ENCODE data around the gene H1-8.

The H1-8 gene

DNA sequence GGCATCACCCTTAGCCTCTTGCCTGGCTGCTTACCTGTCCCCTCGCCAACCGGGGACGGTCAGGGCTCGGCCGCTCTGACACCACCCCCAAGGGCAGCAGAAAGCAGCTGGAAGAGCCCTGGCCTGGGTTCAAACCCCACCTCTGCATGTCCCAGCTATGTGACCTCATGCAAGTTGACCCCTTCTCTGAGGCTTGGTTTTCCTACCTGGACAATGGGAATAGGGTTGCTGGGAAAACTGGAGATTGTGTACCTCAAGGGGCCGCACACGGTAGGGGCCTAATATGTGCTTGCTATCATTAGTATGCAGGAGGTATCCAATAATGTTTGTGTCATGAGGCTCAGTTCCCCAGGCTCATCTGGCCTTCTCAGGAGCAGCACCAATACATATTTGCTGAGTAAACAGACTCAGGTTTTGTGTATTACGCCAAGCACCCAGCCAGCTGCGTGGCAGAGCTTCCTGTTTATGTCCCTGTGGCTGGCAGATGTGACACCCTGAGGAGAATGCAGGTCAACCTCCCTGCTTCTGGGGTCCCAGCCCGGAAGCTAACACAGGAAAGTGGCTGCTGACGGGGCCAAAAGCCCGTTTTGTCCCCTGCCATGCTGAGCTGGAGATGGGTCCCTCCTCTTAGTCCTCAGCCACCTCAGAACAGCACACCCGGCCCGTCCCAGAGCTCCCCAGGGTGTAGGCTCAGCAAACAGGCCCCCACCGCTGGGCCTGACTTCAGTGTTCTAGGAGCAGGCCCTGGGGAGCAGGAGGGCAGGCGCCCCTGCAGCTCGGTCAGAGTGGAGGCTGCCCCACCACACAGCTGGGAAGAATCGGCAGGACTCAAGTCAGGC, 33.8 kb downstream of the H1-8 start:
- H3K27ac Mint-ChIP-seq, result peak overlapping the region; percentile 62
- H3K4me3 Mint-ChIP-seq, result no peak overlapping the region
- no peaks in the 10 kb centered on the region for H3K9me3 Mint-ChIP-seq
- no peaks in the 10 kb centered on the region for H3K36me3 Mint-ChIP-seq (ENCODE audit: low read depth)
- no peaks in the 10 kb centered on the region for H3K27me3 Mint-ChIP-seq (ENCODE audit: low read depth)
- peaks cover 9% of the 10 kb centered on the region for H3K4me1 Mint-ChIP-seq (ENCODE audit: low read depth)

DNA sequence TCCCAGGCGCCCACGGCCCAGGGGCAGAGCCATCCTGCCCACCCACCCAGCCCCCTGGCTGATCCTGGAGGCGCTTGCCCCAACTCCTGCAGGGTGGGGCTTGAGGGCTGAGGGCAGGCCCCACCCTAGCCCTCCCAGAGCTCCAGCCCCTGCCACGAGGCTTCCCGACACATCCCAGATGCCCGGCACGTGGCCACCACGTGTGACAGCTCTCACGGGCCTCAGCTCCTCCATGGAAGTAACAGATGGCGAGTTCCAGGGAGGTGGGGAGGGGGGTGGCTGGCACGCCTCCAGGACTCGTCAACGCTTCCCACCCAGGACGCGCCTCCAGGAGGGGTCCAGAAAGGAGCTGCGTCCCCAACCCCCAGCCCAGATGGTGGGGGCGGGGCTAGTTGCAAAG, 34.4 kb downstream of the H1-8 start:
- Mint-ChIP-seq H3K27me3 (ENCODE audit: low read depth) (no peaks in the 10 kb centered on the region), H3K36me3 (ENCODE audit: low read depth) (no peaks in the 10 kb centered on the region), H3K9me3 (no peaks in the 10 kb centered on the region), H3K4me3 (no peak overlapping the region), H3K27ac (no peak overlapping the region), H3K4me1 (ENCODE audit: low read depth) (peaks cover 9% of the 10 kb centered on the region)

DNA sequence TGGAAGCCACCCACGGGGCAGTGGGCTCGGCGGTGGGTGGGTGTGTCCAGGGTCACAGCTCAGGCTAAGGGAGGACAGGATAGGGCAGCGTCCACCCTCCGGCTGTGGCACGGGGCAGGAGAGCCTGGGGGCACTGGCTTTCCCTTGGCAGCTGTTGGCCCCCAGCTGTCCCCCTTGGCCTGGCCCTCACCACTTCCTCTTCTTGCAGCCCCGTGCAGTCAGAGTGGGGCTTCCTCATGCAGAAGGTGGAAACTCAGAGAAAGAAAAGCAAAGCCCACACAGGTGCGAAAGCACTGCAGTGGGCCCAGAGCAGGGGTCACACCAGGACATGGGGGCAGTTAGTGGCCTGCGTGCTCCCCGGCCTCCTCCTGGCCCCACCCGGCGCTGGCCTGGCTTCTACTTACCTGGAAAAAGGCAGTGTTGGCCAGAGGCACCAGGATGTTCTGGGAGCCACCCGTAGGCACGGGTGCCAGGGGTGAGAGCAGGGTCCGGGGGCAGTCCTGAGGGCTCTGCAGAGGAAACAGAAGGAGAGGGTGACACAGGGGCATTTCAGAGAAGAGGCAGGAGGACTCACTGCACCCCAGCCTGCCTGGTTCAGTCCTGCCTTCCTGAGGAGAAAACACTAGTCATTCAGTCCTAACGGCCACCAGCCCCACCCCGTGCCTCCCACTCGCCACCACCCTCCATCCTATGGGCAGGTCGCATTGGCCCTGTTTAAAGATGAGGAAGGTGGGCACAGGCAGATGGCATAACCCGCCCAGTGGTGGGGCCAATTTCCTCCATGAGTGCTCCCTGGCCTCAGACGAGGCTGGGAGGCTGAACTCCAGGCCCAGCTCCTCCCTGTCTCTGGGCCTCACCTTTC, 35.2 kb downstream of the H1-8 start:
- Mint-ChIP-seq H3K27me3 (ENCODE audit: low read depth) (no peaks in the 10 kb centered on the region), H3K36me3 (ENCODE audit: low read depth) (no peaks in the 10 kb centered on the region), H3K27ac (no peak overlapping the region), H3K4me3 (no peak overlapping the region), H3K4me1 (ENCODE audit: low read depth) (peaks cover 9% of the 10 kb centered on the region), H3K9me3 (no peaks in the 10 kb centered on the region)

DNA sequence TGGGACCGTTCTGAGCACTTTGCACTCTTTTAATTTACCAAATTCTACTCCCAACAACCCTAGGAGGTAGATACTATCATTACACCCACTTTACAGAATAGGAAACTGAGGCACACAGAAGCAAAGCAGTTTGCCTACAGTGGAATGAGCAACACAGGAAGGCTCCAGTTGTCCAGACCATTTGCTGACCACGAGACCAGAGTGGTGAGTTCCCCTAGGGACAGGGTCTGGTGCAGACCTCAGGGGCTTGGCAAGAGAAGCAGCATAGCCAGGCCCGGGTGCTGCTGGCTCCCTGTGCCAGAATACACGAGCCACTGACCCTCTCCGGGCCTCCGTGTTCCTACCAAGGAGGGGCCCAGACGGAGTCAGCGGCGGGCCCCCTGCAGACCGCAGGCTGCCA, 37.0 kb downstream of the H1-8 start:
- H3K27ac Mint-ChIP-seq, result no peak overlapping the region
- H3K9me3 Mint-ChIP-seq, result no peaks in the 10 kb centered on the region
- no peaks in the 10 kb centered on the region for H3K27me3 Mint-ChIP-seq (ENCODE audit: low read depth)
- H3K4me1 Mint-ChIP-seq (ENCODE audit: low read depth), result peaks cover 9% of the 10 kb centered on the region
- H3K4me3 Mint-ChIP-seq, result no peak overlapping the region
- H3K36me3 Mint-ChIP-seq (ENCODE audit: low read depth), result no peaks in the 10 kb centered on the region

DNA sequence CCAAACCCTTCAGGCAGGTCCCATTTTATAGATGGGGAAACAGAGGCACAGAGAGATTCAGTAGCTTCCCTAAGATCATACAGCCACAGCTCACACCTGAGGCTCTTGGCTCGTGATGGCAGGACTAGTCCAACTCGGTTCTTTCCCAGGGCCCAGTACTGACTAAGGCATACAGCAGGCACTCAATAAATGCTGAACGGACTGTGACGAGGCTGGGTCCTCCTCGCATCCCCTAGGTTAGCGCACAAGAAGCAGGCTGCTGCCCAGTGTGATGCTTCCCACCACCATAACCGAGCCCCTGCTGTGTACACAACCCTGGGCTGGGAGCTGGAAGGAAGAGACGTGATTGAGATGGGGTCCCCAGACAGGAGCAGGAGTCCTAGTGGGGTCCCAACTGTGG, 38.6 kb downstream of the H1-8 start:
- peaks cover 3% of the 10 kb centered on the region for H3K4me1 Mint-ChIP-seq (ENCODE audit: low read depth)
- H3K36me3 Mint-ChIP-seq (ENCODE audit: low read depth), result no peaks in the 10 kb centered on the region
- no peak overlapping the region for H3K27ac Mint-ChIP-seq
- H3K27me3 Mint-ChIP-seq (ENCODE audit: low read depth), result no peaks in the 10 kb centered on the region
- no peak overlapping the region for H3K4me3 Mint-ChIP-seq
- H3K9me3 Mint-ChIP-seq, result no peaks in the 10 kb centered on the region

DNA sequence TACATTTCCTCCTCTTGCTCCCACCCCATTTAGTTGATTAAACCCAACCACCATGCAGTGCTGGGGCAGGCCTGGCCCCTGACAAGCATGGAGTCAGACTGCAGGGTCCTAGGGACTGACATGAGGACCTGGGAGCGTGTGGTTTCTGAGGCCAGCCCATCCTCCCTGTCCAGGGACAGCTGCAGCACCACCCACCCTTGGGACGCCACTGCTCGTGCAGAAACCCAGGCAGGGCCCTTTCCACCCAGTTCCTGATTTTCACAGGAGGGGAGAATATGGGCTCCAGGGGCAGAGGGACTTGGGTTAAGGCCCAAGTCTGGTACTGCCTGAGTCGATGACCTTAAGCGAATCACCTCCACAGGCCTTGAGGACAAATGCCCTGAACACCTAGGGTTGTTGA, 39.8 kb downstream of the H1-8 start:
- Mint-ChIP-seq H3K9me3 (no peaks in the 10 kb centered on the region), H3K27ac (no peak overlapping the region), H3K4me3 (no peak overlapping the region), H3K27me3 (ENCODE audit: low read depth) (peaks cover 3% of the 10 kb centered on the region), H3K36me3 (ENCODE audit: low read depth) (no peaks in the 10 kb centered on the region), H3K4me1 (ENCODE audit: low read depth) (no peaks in the 10 kb centered on the region)

DNA sequence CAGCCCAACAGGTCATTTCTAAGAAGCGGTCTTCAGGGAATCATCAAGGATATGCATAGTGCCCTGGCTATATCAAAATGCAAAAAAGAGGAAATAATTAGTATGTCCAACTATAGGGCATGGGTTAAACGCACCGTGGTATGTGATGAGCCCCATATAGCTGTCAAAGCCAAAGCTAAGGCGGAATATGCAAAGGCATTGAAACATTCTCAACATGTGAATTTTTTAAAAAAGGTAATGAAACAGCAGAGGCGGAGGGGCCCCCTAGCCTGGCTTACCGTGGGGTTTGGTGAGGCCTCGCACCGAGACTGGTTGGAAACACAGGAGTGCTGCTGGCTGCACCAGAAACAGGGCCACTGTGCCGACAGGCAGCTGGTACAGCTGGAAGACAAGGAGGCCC, 40.3 kb downstream of the H1-8 start:
- Mint-ChIP-seq H3K9me3 (no peaks in the 10 kb centered on the region), H3K4me1 (ENCODE audit: low read depth) (no peaks in the 10 kb centered on the region), H3K4me3 (no peak overlapping the region), H3K36me3 (ENCODE audit: low read depth) (no peaks in the 10 kb centered on the region), H3K27me3 (ENCODE audit: low read depth) (peaks cover 3% of the 10 kb centered on the region), H3K27ac (no peak overlapping the region)

DNA sequence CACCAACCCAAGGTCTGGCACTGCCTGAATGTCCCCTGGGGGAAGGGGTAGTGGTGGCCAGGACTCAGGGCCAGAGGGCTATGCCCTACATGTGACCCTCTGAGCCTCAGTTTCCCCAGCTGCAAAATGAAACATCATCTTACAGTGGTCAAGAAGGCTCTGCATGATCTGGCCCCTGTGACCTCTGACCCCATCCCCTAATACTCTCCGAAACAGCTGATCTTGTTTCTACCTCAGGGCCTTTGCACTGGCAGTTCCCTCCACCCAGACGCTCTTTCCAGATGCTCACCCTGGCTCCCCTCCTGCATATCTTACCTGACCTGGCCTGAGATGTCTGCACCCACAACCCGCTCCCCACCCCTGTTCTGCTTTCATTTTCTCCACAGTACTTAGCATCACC, 41.7 kb downstream of the H1-8 start:
- Mint-ChIP-seq H3K9me3 (no peaks in the 10 kb centered on the region), H3K4me3 (no peak overlapping the region), H3K27me3 (ENCODE audit: low read depth) (peaks cover 3% of the 10 kb centered on the region), H3K36me3 (ENCODE audit: low read depth) (no peaks in the 10 kb centered on the region), H3K4me1 (ENCODE audit: low read depth) (no peaks in the 10 kb centered on the region), H3K27ac (no peak overlapping the region)

DNA sequence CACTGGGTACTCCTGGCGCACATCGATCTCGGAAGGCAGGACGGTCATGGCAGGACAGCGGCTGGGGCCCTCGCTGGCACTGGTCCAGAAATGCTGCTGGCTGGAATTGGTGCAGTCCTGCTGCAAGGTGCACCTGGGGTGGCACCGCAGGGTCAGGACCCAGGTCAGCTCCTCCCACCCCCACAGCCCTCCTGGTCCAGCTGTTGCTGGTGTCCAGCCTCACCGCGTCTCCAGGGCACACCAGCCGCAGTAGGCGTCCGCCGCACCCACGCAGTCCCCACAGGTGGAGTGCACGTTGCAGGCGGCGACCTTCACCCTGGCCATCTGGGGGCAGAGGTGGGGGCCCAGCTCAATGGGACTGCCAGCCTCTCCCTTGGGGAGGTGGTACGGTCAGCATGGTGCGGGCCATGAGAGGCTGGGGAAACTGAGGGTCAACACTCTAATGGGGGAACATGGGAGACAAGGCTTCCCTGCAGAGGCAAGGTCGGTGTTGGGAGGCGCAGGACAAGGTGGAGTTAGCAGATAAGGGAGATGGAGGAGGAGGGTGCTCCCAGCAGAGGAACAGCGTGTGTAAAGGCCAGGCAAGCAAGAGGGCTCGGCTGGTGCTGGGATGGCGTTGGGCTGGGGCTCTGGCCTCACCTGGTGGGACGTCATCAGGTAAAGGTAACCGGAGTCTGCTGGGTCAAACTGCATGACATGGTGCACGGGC, 43.1 kb downstream of the H1-8 start:
- Mint-ChIP-seq H3K27ac (no peak overlapping the region), H3K4me3 (no peak overlapping the region), H3K27me3 (ENCODE audit: low read depth) (peaks cover 13% of the 10 kb centered on the region), H3K9me3 (no peaks in the 10 kb centered on the region), H3K36me3 (ENCODE audit: low read depth) (no peaks in the 10 kb centered on the region), H3K4me1 (ENCODE audit: low read depth) (no peaks in the 10 kb centered on the region)

DNA sequence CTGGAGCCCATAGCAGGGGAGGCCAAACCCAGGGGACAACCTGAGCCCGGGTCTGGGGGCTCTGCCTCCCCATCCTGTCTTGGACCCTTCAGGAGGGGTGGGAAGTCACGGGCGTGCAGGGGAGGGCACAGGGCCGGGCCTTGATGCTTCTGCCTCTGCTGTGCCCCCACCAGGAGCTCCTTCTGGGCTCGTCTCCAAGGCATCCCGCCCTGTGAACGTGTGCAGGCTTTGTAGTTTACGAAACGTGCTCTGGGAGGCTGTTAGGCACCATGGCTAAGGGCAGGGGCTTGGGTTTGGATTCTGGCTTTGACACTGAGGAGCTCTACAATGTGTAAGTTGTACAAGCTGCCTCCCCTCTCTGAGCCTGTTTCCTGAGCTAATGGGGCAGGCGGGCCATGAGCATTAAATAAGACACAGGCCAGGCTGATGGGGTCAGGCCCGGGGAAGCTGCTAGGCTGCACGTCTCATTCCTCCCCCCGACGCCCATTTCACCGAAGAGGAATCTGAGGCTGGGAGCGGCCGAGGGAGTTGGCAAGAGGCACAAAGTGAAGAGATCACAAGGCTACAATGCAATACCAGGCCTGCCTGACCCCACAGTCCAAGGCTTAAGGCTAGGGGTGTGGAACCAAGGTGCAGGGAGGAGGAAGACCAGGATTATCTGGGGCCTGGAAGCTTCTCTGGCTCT, 43.9 kb downstream of the H1-8 start:
- no peaks in the 10 kb centered on the region for H3K9me3 Mint-ChIP-seq
- no peaks in the 10 kb centered on the region for H3K36me3 Mint-ChIP-seq (ENCODE audit: low read depth)
- H3K27ac Mint-ChIP-seq, result no peak overlapping the region
- H3K4me3 Mint-ChIP-seq, result no peak overlapping the region
- no peaks in the 10 kb centered on the region for H3K4me1 Mint-ChIP-seq (ENCODE audit: low read depth)
- H3K27me3 Mint-ChIP-seq (ENCODE audit: low read depth), result peaks cover 21% of the 10 kb centered on the region

DNA sequence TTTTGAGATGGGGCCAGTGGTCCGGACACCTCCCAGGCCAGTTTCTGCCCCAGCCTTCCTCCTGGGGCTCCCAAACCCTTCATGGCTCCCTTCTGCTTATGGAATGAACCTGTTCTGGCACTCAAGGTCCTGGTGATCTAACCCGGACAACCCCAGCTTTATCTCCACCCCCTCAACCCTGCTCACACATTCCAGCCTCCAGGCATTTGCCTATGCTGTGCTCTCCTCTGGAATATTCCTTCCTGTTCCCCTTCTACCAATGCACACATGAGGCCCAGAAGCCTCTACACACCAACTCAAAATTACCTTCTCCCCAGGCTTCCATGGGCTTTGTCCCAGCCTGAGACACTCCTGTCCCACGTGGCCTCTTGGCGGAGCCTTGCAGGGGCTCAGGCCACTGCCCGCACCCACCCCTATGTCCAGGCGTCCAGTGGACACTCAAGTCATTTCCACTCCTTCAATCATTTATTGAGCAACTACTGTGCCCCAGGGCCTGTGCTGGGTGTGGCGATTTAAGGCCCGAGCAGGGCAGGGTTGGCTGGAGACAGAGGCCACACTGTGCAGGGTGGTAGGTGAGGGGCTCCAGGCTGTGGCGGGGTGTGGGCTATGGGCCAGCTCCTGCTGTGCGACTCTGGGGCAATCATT, 44.7 kb downstream of the H1-8 start:
- peaks cover 24% of the 10 kb centered on the region for H3K27me3 Mint-ChIP-seq (ENCODE audit: low read depth)
- no peaks in the 10 kb centered on the region for H3K36me3 Mint-ChIP-seq (ENCODE audit: low read depth)
- no peaks in the 10 kb centered on the region for H3K4me1 Mint-ChIP-seq (ENCODE audit: low read depth)
- no peak overlapping the region for H3K4me3 Mint-ChIP-seq
- H3K27ac Mint-ChIP-seq, result no peak overlapping the region
- H3K9me3 Mint-ChIP-seq, result no peaks in the 10 kb centered on the region

DNA sequence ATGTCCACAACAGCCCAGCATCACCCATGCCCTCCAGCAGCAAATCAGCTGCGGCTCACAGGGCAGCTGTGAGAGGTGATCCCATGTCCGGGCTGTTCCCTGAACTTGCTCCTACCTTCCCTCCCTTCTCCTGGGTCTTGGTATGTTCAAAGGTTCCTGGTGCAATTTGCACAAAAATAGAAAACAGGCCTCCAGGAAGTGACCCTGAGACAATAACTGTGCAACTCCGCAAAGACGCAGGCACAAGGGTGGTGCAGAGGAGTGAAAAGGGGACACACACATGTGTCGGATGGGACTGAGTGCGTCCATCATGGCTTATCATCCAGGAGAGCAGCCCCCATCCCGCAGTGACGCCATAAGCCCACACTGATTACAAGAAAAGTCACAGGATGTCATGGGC, 47.2 kb downstream of the H1-8 start:
- H3K4me3 Mint-ChIP-seq, result no peak overlapping the region
- no peaks in the 10 kb centered on the region for H3K9me3 Mint-ChIP-seq
- no peaks in the 10 kb centered on the region for H3K36me3 Mint-ChIP-seq (ENCODE audit: low read depth)
- no peak overlapping the region for H3K27ac Mint-ChIP-seq
- peaks cover 45% of the 10 kb centered on the region for H3K27me3 Mint-ChIP-seq (ENCODE audit: low read depth)
- peaks cover 14% of the 10 kb centered on the region for H3K4me1 Mint-ChIP-seq (ENCODE audit: low read depth)

DNA sequence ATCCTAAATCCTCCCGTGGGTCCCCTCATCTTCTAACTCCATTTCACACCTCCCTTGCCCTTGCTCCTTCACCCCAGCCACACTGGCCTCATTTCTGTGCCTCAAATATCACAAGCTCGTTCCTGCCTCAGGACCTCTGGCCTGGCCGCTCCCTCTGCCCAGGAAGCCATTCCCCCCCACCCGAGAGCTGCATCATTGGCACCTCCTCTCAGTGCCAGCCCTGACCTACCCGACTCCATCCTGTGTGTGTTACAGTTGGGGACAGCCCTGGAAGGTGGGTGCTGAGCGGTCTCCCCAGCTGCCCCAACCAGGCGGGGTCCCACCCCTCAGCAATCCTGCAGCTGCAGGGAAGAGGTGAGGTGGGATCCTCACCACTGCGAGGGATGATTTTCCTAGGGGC, 49.0 kb downstream of the H1-8 start:
- peaks cover 14% of the 10 kb centered on the region for H3K4me1 Mint-ChIP-seq (ENCODE audit: low read depth)
- H3K27ac Mint-ChIP-seq, result no peak overlapping the region
- no peak overlapping the region for H3K4me3 Mint-ChIP-seq
- H3K27me3 Mint-ChIP-seq (ENCODE audit: low read depth), result peaks cover 52% of the 10 kb centered on the region
- no peaks in the 10 kb centered on the region for H3K36me3 Mint-ChIP-seq (ENCODE audit: low read depth)
- H3K9me3 Mint-ChIP-seq, result no peaks in the 10 kb centered on the region

Data from T-helper 1 cell treated with Interleukin-12 subunit alpha and Interleukin-12 subunit beta and Interleukin-4 antibody, amounts not matched to agents 30 μg/mL and 1 μg/mL, for 36 hours (primary cell).